ENCODE data around the gene TLR4.

DNA sequence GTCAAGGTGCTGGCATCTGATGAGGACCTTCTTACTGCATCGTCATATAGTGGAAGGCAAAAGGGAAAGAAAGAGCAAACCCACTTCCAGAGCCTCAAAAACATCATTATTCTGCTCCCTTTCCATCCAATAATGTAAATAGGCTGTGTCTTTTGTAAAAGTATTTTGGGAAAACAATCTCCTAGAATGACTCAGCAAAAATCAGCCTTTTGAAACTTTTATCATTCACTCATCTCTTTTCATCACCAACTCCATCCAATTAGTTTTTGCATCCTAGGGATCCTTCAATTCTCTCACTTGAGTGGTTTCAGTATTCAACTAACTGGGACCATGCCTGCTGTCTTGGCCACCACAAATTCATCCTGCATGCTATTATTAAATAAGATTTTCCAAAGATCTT, 39.8 kb upstream of the TLR4 start:
- TF ChIP-seq POLR2AphosphoS5 (IDR thresholded peaks at IDR 0.05; ENCODE audit: low read depth, low read length) (no peak), POLR2A (IDR thresholded peaks at IDR 0.05; ENCODE audit: low read depth, low read length) (no peak), SPI1 (IDR thresholded peaks at IDR 0.05; ENCODE audit: low read depth, low read length) (no peak), TAF1 (IDR thresholded peaks at IDR 0.05; ENCODE audit: low read depth, low read length) (no peak)
